Type B pancreatic cell (in vitro differentiated cells): ENCODE measurements around the gene CPB2. TPM values are rescaled to one million over a fixed set of nuclear protein-coding genes. Genes with fewer than 3 reads are reported as not detected.

Experiments
- DNase-seq: peaks from one replicate; pipeline ENCODE4 v3.0.0; 2021; ENCODE audit warnings: mixed read lengths; ENCODE audit not compliant: unreplicated experiment; ENCODE audit errors: extremely low spot score
- H3K27ac Mint-ChIP-seq: 2 replicates; pipeline ENCODE4 v1.8.0; 2021; ENCODE audit warnings: mild to moderate bottlenecking, mixed read lengths
- H3K27me3 Mint-ChIP-seq: 2 replicates; pipeline ENCODE4 v1.8.0; 2021; ENCODE audit warnings: mixed read lengths
- H3K36me3 Mint-ChIP-seq: 2 replicates; pipeline ENCODE4 v1.8.0; 2021; ENCODE audit warnings: mixed read lengths
- H3K4me1 Mint-ChIP-seq: one replicate; pipeline ENCODE4 v1.8.0; 2021; ENCODE audit warnings: mixed read lengths; ENCODE audit not compliant: unreplicated experiment
- H3K4me3 Mint-ChIP-seq: 2 replicates; pipeline ENCODE4 v1.8.0; 2021; ENCODE audit warnings: mild to moderate bottlenecking, mixed read lengths
- H3K9me3 Mint-ChIP-seq: 2 replicates; pipeline ENCODE4 v1.8.0; 2021; ENCODE audit warnings: mixed read lengths
- total RNA-seq: library from RNA; stranded (reverse); gene quantifications from 2 replicates; pipeline ENCODE4 v1.2.1, GENCODE V29; 2021; ENCODE audit warnings: low replicate concordance
- TF ChIP-seq, protein P1 (sequence below): fragments of 200-600 bp; sonication (generic); conservative IDR thresholded peaks from 2 replicates; pipeline ENCODE4 v1.5.0; 2021; ENCODE audit warnings: antibody characterized with exemption, mild to moderate bottlenecking

Gene CPB2
- total RNA-seq, 1 donor from 2014 or later, result 0.19 TPM

DNA sequence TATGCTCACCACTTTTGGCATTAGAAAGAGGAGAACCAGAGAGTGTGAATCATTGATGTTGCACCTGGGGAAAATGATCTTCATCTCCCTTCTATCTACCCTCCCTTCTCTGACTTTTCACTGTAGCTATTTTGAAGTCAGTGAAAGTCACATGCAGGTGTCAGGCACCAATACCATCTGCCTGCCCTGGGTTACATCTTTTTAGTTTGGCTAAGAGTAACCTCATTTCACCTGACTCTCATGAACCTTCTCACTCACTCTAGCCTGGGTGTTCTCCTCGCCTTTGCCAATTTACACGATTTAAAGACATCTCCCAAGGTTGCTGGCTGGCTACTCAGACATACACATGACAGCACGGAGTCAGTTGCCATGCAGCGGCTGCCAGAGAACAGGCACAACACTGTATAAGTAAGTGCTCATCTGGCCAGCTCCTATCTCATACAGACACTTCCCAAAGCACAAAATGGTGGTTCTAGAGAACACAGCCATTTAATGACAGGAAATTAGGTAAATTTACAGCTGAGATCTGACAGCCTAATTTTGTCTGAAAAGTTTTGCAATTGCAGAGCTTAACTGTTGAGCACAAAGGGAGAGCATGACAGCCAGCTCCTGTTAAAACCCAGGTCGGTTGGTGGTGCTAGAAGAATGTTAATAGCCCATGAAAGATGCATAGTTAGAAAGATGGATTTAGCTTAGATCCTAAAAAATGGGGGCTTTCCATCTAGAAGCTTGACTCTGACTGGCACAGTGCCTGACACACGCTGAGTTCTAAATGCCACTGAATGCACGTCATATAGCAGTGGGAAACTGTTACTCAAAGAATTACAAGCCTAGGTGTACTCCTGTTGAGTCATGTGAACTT is 44.7 kb upstream of the CPB2 start:
- no peak for DNase-seq
- Mint-ChIP-seq H3K27me3 (no peaks in the 10 kb centered on the region), H3K36me3 (peaks cover 9% of the 10 kb centered on the region), H3K4me1 (peaks cover 10% of the 10 kb centered on the region), H3K4me3 (no peak overlapping the region), H3K9me3 (no peaks in the 10 kb centered on the region), H3K27ac (peak overlapping the region; percentile 8)
- TF ChIP-seq, protein P1, sequence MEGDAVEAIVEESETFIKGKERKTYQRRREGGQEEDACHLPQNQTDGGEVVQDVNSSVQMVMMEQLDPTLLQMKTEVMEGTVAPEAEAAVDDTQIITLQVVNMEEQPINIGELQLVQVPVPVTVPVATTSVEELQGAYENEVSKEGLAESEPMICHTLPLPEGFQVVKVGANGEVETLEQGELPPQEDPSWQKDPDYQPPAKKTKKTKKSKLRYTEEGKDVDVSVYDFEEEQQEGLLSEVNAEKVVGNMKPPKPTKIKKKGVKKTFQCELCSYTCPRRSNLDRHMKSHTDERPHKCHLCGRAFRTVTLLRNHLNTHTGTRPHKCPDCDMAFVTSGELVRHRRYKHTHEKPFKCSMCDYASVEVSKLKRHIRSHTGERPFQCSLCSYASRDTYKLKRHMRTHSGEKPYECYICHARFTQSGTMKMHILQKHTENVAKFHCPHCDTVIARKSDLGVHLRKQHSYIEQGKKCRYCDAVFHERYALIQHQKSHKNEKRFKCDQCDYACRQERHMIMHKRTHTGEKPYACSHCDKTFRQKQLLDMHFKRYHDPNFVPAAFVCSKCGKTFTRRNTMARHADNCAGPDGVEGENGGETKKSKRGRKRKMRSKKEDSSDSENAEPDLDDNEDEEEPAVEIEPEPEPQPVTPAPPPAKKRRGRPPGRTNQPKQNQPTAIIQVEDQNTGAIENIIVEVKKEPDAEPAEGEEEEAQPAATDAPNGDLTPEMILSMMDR, result no peak

DNA sequence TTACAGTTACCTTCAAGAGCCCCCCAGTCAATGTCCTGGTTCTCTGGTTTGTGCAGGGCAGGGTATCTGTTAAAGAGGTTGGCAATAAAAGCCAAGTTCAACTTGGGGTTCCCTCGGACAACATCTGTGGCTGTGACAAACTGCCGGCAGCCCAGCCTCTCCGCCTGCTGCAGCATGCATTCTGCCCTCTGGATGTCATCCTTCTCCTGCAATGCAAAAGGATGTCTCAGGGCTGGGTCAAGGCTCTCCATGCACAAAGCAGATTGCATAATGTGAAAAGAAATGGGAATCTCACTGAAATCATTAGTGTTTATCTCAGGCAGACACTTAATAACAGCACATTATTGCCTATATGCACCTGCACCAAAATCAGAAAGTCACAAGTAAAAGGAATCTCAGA is 42.1 kb upstream of the CPB2 start:
- DNase-seq, result no peak
- Mint-ChIP-seq H3K27me3 (no peaks in the 10 kb centered on the region), H3K9me3 (no peaks in the 10 kb centered on the region), H3K4me3 (no peak overlapping the region), H3K27ac (no peak overlapping the region), H3K4me1 (peaks cover 15% of the 10 kb centered on the region), H3K36me3 (peaks cover 12% of the 10 kb centered on the region)
- TF ChIP-seq, protein P1, result peak; percentile 65

DNA sequence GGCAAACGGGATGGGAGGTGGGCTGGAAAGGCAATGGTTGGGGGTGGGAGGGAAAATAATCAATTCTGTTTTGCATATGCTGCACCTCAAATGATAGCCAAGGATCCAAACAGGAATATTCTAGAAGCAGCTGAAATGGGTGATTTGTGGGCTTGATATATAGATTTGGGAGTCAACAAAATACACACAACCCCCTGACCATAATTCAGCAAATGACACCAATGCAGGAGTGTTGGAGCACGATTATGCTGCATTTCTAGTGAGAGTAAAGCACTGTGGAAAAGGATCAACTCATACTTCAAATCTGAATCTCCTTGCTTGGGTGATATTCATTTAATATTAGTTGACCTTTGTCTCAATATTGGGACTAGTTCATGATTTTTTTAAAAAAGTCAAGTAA is 41.1 kb upstream of the CPB2 start:
- TF ChIP-seq, protein P1, result no peak
- Mint-ChIP-seq H3K4me1 (peaks cover 15% of the 10 kb centered on the region), H3K4me3 (no peak overlapping the region), H3K27me3 (no peaks in the 10 kb centered on the region), H3K27ac (no peak overlapping the region), H3K36me3 (peaks cover 12% of the 10 kb centered on the region), H3K9me3 (no peaks in the 10 kb centered on the region)
- DNase-seq, result no peak

DNA sequence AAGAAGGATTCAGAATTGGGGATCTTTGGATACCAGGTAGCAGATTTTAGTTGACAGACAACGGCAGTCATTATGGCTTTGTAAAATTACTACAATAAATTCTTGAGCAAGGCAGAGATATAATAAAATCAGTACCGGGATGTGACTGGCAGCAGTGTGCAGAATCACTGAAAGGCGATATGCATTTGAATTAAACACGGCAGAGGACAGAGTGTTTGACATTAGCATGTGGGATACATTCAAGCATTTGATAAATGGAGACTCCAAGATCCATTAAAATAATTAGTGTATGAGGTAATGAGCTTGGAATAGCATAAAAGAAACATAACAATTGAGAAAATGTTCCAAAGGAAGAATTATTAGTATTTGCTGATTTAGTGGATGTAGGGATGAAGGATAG is 40.3 kb upstream of the CPB2 start:
- H3K4me3 Mint-ChIP-seq, result no peak overlapping the region
- peaks cover 12% of the 10 kb centered on the region for H3K36me3 Mint-ChIP-seq
- no peak overlapping the region for H3K27ac Mint-ChIP-seq
- H3K27me3 Mint-ChIP-seq, result no peaks in the 10 kb centered on the region
- TF ChIP-seq, protein P1, result no peak
- H3K9me3 Mint-ChIP-seq, result no peaks in the 10 kb centered on the region
- no peak for DNase-seq
- peaks cover 13% of the 10 kb centered on the region for H3K4me1 Mint-ChIP-seq

DNA sequence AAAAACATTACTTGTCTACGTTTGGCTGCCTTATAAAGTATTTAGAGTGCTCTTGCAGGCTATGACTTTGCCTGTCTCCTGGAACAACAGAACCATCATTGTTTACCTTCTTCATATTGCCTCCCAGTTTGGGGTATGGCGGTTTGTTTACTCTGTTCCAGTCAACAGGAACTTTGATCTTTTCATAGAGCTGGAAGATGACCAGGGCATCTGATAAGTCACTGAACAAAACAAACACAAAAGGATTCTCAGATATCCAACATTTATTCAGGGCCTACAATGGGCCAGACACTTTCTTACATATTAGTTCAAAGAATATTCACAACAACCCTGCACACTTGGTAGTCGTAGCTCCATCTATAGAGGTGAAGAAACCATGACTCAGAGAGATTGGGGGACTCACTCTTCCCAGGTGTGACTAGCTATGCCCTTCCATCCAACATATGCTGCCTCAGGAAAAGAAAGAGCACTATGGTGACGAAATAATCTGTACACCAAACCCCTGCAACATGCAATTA is 38.4 kb upstream of the CPB2 start:
- peaks cover 15% of the 10 kb centered on the region for H3K36me3 Mint-ChIP-seq
- no peaks in the 10 kb centered on the region for H3K9me3 Mint-ChIP-seq
- TF ChIP-seq, protein P1, result no peak
- H3K4me3 Mint-ChIP-seq, result peak overlapping the region; percentile 7
- peaks cover 11% of the 10 kb centered on the region for H3K4me1 Mint-ChIP-seq
- DNase-seq, result no peak
- peak overlapping the region; percentile 75 for H3K27ac Mint-ChIP-seq
- no peaks in the 10 kb centered on the region for H3K27me3 Mint-ChIP-seq
